EL (cell line): ENCODE results near the gene C1GALT1.
A peak's percentile ranks its signal among the peaks of the same experiment; 100 is the strongest.
"Not testable (repeated sequence)": the region's sequence is repeated elsewhere in the genome, so short reads cannot be mapped to it uniquely, and the experiment has no call there.

Source experiments
- DNase-seq: peaks from one replicate; pipeline ENCODE4 v3.0.0-alpha.2; 2016

The C1GALT1 gene

DNA sequence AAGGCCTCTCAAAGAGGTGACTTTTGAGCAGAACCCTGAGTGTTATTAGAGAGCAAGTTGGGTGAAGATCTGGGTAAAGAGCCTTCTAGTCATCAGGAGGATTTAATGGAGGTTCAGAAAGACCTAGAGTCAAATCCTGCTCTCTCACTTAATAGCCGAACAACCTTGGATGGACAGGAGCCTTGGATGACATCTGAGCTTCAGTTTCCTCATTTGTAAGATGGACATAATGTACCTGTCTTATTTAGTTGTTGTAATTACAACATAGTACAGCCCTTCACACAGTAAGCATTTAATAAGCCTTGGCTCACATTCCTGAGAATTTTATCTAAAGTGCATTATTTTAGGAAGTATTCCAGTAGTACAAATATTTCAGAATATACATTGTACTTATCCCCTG lies 57.0 kb downstream of the C1GALT1 start:
- no peak for DNase-seq

- no peak for DNase-seq
Observed at GRCh38 chr7:7242899-7243298, 60.6 kb downstream of the C1GALT1 start.

- not testable (repeated sequence) for DNase-seq
Observed at GRCh38 chr7:7245233-7245632, 62.9 kb downstream of the C1GALT1 start.

GRCh38 chr7:7246223-7246622 lies 63.9 kb downstream of the C1GALT1 start:
- no peak for DNase-seq

GRCh38 chr7:7247658-7248057 lies 65.3 kb downstream of the C1GALT1 start:
- DNase-seq = no peak

GRCh38 chr7:7249814-7250213 lies 67.5 kb downstream of the C1GALT1 start:
- DNase-seq = no peak

GRCh38 chr7:7251742-7252141 lies 69.4 kb downstream of the C1GALT1 start:
- DNase-seq = no peak

DNA sequence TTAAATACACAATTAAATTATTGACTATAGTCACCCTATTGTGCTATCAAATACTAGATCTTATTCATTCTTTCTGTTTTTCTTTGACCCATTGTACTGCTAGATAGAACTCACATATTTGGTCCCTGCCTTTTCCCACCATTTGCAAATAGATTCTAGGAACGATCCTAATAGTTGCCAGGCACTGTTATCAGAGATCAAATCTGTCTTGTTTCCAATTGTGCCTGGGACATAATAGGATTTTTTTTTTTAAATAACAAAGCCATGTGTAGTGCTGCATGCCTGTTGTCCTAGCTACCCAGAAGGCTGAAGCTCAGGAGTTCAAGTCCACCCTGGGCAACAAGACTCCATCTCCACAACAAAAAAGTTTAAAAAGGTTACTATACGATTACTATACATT lies 72.0 kb downstream of the C1GALT1 start:
- no peak for DNase-seq

DNA sequence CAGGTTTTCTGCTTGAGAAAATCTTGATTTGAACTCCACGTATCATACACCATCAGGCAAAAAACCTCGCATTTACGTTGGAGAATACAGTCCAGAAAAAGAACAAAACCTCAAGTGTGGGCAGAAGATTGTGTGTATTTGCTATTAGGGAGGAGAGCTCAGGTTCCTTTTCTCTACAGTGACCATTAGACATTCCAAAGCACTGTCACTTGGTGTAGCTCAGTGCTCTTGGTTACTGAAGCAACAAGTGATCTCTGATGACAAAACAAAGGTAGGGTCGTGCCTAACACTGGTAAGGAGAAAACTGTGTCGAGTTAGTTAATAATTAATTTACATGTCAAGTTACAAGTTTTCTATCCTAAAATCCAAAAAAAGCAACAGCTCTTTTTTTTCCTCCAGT lies 72.6 kb downstream of the C1GALT1 start:
- DNase-seq = no peak

DNA sequence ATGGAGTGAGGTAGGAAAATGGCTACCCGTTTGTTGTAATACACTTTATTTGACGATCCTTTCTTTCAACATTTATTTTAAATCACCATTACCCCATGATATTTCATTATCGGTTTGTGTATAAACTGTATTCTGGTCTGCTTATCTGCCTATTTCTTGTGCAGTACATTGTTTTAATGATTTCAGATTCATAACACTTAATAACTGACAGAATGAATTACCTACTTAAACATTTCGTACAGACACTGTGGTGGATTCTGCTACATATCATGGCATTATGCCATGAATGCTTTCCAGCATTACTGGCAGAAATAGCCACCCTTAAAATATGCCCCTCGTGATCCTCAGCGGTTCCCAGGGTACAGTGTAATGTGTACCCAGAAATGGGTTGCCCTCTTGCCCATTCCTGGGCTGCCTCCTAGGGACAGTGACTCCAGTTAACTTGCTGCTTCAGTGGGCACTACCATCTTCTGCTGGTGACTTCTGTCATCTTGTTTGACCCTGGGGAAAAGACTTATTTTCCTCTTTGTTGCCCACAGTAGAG lies 74.5 kb downstream of the C1GALT1 start:
- DNase-seq = no peak

- DNase-seq = no peak
Observed at GRCh38 chr7:7257899-7258692, 75.8 kb downstream of the C1GALT1 start.

DNA sequence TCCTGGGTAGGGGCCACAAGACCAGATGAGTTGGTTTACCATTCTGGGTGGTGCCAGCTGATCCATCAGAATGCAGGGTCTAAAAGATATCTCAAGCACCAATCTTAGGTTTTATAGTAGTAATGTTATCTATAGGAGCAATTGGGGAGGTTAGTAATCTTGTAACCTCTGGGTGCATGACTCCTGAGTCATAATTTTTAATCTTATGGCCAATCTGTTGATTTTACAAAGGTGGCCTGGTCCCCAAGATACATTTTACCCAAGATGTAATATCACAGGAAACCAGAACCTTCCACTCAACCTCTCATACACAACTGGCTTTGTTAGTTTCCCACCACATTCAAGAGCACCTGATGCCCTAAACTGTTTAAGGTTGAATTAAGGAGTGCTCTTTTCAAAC lies 79.5 kb downstream of the C1GALT1 start:
- DNase-seq = no peak

- DNase-seq = no peak
Observed at GRCh38 chr7:7263297-7264230, 81.2 kb downstream of the C1GALT1 start.

DNA sequence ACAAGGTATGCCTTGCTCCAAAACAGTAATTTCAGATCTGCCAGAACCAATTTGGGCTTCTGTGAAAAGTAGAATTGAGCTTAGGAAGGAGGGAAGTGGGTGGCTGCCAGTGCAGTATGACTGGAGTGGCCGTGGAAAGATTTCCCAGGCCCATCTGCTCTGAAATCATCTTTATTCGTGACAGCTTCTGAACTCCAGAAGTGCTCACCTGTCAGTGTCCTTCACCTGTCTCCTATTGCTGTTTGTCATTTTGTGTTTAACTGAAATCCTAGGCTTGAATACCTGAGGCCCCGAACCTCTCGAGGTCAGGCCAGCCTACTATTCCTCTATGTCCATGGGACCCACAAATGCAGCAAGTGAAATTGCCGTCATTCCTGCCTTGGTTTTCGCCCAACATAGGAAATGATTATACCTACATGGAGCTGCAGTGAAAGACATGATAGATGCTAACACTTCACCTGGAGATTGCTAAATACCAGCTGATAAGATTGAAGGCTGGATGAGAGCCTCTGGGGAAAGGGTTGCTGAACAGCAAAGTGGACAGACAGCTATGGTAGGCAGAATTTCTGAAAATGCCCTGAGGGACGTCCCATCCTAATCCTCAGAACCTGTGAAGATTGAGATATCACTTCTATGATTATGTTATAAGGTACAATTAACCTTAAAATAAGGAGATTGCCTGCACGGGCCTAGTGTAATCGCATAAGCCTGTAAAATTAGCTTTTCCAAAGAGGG lies 82.1 kb downstream of the C1GALT1 start:
- no peak for DNase-seq

GRCh38 chr7:7265081-7266075 lies 83.0 kb downstream of the C1GALT1 start:
- DNase-seq = peak; percentile 14

- DNase-seq = no peak
Observed at GRCh38 chr7:7266257-7266881, 84.0 kb downstream of the C1GALT1 start.

GRCh38 chr7:7271094-7271874 lies 88.9 kb downstream of the C1GALT1 start:
- no peak for DNase-seq

- DNase-seq = no peak
Observed at GRCh38 chr7:7272294-7272693, 90.0 kb downstream of the C1GALT1 start.

DNA sequence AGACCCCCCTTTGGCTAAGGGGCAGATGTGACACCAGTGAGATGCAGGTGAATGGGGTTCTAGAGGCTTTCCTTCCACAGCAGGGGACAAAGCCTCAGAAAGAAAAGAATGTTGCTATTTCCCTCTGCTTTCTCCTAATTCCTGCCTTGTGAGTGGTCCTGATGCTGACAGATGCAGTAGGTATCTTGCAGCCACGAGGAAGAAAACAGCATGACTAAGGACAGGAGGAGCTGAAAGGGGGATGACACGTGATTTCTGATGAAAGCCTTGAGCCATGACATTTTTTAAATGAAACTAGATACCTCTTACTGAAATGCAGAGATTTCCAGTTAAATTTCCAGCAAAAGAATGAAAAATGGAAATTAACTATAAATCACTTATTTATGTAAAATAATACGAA lies 92.4 kb downstream of the C1GALT1 start:
- peak; percentile 36 for DNase-seq

DNA sequence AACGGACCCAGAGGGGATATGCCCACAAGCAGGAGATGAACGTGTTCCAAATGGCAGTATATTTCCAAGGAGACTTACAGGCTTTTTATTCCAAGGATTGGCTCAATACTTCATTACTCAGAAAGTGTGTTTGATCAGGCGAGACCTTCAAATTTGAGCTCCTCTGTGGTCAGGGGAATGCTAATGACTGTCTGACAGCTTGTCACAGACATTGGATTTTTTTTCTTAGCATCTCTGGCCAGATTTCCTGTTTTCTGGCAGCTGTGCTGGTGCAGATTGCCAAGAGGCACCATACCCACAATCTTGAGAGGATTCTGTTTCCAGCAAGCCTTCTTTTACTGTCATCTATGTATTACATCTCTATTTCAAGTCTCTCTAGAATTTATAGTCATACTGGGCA lies 93.8 kb downstream of the C1GALT1 start:
- no peak for DNase-seq
